Ishikawa (cell line): ENCODE data around the gene SEC24D.

ENCODE experiments used
- CEBPB ChIP-seq: IDR thresholded peaks from 2 replicates; pipeline ENCODE4 v1.6.1; 2012
- CREB1 ChIP-seq: IDR thresholded peaks from 2 replicates; pipeline ENCODE4 v1.6.1; 2012; ENCODE audit warnings: low read depth
- EGR1 ChIP-seq: IDR thresholded peaks from 2 replicates; pipeline ENCODE4 v1.6.1; 2012
- EP300 ChIP-seq: IDR thresholded peaks from 2 replicates; pipeline ENCODE4 v1.6.1; 2012; ENCODE audit warnings: borderline replicate concordance
- FOXM1 ChIP-seq: IDR thresholded peaks from 2 replicates; pipeline ENCODE4 v1.6.1; 2012; ENCODE audit warnings: low read depth, borderline replicate concordance
- NFIC ChIP-seq: IDR thresholded peaks from 2 replicates; pipeline ENCODE4 v1.6.1; 2012
- RAD21 ChIP-seq: IDR thresholded peaks from 2 replicates; pipeline ENCODE4 v1.6.1; 2012; ENCODE audit warnings: low read depth
- TAF1 ChIP-seq: IDR thresholded peaks from 2 replicates; pipeline ENCODE4 v1.6.1; 2012; ENCODE audit warnings: low read depth, mild to moderate bottlenecking
- TCF12 ChIP-seq: IDR thresholded peaks from 2 replicates; pipeline ENCODE4 v1.6.1; 2012; ENCODE audit warnings: low read depth
- TEAD4 ChIP-seq: IDR thresholded peaks from 2 replicates; pipeline ENCODE4 v1.6.1; 2012
- YY1 ChIP-seq: IDR thresholded peaks from 2 replicates; pipeline ENCODE4 v1.6.1; 2012; ENCODE audit warnings: low read depth
- ZBTB7A ChIP-seq: IDR thresholded peaks from 2 replicates; pipeline ENCODE4 v1.6.1; 2012; ENCODE audit warnings: low read depth
- TF ChIP-seq, protein P1 (sequence below): IDR thresholded peaks from 2 replicates; pipeline ENCODE4 v1.6.1; 2012
- TF ChIP-seq, protein P2 (sequence below): IDR thresholded peaks from 2 replicates; pipeline ENCODE4 v1.6.1; 2012
- TF ChIP-seq, protein P3 (sequence below): IDR thresholded peaks from 2 replicates; pipeline ENCODE4 v1.6.1; 2012; ENCODE audit warnings: low read depth, mild to moderate bottlenecking

The SEC24D gene

DNA sequence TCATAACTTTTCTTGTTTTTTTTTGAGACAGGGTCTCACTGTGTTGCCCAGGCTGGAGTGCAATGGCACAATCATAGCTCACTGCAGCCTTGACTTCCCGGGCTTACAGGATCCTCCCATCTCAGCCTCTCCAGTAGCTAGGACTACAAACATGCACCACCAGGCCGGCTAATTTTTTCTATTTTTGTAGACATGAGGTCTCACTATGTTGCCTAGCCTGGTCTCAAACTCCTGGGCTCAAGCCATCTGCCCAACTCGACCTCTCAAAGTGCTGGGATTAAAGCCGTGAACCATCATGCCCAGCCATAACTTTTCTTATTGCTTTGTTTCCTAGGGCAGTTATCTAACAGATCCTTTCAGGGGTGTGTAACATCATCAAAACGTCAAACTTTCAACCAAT is 11.8 kb downstream of the SEC24D start:
- TF ChIP-seq CEBPB (no peak), EGR1 (no peak), ZBTB7A (no peak), FOXM1 (no peak), TAF1 (no peak), TCF12 (no peak), RAD21 (no peak), EP300 (no peak), CREB1 (no peak), NFIC (no peak)
- TF ChIP-seq, protein P1, sequence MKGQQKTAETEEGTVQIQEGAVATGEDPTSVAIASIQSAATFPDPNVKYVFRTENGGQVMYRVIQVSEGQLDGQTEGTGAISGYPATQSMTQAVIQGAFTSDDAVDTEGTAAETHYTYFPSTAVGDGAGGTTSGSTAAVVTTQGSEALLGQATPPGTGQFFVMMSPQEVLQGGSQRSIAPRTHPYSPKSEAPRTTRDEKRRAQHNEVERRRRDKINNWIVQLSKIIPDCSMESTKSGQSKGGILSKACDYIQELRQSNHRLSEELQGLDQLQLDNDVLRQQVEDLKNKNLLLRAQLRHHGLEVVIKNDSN = no peak

DNA sequence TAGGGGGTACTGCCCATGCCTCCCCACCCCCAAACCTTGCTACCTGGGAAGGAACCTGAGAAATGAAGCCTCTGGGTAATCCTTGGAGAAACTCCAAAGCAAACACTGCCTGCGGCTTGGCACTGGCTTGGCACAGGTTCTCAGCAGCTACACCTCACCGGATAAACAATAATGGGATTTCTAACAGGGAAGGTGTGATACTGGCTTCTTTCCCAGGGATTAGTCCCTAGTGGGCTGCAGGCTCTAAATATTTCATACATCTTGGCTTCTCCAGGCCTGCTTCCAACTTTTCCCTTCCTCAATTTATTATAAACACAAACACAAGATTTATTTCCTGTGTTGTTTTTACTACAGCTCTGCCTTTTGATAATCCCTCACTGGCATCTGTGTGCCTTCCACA is 12.5 kb downstream of the SEC24D start:
- peak; percentile 50 for TF ChIP-seq TEAD4
- peak; percentile 100 for TF ChIP-seq NFIC
- TF ChIP-seq YY1 = no peak
- no peak for TF ChIP-seq CREB1
- no peak for TF ChIP-seq RAD21
- TF ChIP-seq EP300 = peak; percentile 54; the same call in 1 of the 2 replicates
- peak; percentile 84 for TF ChIP-seq TCF12

DNA sequence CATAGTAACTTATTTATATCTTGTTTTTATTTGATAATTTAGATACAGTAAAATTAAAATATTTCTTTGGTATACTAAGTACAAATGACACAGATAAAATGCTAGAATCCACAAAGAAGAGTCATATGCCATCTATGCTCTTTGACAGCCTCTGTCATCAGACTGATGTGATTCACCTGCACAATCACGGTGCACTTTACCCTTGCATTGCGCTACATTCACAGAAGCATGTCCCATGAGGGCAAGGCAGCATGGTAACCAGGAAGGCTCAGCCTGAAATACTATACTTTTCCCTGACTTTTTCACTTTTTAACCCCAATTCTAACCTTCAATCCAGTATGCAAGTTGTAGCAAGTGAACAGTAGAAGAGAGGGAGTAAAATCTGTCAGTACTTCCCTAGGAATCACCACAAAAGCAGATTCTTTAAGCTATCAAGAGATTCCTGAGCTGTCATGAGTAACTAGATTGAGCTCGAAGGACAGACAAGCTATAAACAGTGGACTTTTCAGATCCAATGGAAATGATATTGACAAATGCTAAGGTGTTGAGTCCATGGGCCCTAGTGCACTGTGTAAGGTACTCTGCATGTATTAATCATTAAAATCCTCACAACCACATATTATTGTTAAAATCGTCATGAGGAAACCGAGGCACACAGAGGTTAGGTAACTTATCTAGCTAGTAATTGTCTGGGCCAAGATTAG is 14.2 kb downstream of the SEC24D start:
- no peak for TF ChIP-seq YY1
- TF ChIP-seq TAF1 = no peak
- no peak for TF ChIP-seq EP300

DNA sequence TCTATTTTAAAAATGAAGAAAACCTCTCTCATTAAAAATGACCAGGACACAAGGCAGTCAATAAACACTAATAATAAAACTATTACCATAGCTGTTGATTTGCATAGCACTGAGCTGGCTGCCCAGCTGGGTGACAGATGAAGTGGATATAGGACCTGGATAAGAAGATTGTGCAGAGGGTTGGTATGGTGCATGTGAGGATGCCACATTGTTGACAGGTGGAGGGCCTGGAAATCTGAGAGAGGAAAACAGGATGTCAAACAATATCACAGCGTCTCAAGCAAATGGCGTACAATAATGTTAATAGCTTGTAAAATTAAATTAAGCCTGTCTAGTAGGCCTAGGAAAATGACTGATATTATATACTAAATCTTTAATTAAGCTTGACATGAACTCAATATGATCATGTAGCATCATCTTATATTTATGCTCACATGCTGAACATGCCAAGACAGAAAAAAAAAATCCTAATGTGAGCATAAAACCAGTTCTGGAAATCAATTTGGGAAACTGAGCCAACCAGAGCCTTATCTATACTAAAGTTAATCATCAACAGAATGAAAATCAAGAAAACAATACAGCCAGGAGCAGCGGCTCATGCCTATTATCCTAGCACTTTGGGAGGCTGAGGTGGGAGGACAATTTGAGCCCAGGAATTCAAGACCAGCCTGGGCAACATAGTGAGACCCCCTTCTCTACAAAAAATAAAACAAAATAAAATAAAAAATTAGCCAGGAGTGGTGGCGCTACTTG is 18.6 kb downstream of the SEC24D start:
- TF ChIP-seq, protein P2, sequence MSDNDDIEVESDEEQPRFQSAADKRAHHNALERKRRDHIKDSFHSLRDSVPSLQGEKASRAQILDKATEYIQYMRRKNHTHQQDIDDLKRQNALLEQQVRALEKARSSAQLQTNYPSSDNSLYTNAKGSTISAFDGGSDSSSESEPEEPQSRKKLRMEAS = no peak
- TF ChIP-seq, protein P3, sequence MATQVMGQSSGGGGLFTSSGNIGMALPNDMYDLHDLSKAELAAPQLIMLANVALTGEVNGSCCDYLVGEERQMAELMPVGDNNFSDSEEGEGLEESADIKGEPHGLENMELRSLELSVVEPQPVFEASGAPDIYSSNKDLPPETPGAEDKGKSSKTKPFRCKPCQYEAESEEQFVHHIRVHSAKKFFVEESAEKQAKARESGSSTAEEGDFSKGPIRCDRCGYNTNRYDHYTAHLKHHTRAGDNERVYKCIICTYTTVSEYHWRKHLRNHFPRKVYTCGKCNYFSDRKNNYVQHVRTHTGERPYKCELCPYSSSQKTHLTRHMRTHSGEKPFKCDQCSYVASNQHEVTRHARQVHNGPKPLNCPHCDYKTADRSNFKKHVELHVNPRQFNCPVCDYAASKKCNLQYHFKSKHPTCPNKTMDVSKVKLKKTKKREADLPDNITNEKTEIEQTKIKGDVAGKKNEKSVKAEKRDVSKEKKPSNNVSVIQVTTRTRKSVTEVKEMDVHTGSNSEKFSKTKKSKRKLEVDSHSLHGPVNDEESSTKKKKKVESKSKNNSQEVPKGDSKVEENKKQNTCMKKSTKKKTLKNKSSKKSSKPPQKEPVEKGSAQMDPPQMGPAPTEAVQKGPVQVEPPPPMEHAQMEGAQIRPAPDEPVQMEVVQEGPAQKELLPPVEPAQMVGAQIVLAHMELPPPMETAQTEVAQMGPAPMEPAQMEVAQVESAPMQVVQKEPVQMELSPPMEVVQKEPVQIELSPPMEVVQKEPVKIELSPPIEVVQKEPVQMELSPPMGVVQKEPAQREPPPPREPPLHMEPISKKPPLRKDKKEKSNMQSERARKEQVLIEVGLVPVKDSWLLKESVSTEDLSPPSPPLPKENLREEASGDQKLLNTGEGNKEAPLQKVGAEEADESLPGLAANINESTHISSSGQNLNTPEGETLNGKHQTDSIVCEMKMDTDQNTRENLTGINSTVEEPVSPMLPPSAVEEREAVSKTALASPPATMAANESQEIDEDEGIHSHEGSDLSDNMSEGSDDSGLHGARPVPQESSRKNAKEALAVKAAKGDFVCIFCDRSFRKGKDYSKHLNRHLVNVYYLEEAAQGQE = no peak
- TF ChIP-seq FOXM1 = no peak
- no peak for TF ChIP-seq TAF1
- TF ChIP-seq CEBPB = no peak
- no peak for TF ChIP-seq YY1
- no peak for TF ChIP-seq EGR1
- no peak for TF ChIP-seq ZBTB7A
- TF ChIP-seq EP300 = no peak
- no peak for TF ChIP-seq CREB1
- no peak for TF ChIP-seq NFIC
- TF ChIP-seq TCF12 = no peak
- no peak for TF ChIP-seq TEAD4
- TF ChIP-seq, protein P1 = no peak
- no peak for TF ChIP-seq RAD21

DNA sequence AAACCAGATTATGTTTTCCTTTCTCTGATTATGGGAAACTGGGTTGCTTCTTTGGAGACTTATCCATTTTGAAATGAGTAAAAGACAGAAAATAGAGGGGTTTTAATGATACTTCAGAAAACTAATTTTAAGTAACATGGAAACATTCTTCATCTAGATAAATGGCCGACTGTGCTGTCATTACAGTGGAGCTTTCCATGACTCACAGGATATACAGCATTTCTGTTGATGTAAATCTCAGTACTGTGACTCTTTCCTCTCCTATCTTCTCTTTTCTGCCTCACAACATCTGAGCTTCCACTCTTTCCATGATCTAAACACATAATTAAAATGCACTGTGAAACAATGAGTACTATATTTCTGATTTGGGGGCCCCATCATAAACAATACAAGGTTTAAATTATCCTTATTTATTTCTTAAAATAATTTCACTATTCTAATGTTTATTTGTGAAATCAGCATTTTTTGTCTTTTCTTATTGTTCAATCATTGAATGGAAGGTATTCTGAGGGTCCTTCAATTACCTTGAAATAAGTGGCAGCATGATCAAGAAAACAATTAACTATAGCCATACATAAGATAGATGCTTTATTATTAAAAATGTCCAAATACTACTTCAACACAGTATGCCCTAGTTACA is 19.3 kb downstream of the SEC24D start:
- TF ChIP-seq EP300 = no peak
- TF ChIP-seq, protein P2 = no peak
- TF ChIP-seq TAF1 = no peak
- TF ChIP-seq TCF12 = no peak
- no peak for TF ChIP-seq ZBTB7A

DNA sequence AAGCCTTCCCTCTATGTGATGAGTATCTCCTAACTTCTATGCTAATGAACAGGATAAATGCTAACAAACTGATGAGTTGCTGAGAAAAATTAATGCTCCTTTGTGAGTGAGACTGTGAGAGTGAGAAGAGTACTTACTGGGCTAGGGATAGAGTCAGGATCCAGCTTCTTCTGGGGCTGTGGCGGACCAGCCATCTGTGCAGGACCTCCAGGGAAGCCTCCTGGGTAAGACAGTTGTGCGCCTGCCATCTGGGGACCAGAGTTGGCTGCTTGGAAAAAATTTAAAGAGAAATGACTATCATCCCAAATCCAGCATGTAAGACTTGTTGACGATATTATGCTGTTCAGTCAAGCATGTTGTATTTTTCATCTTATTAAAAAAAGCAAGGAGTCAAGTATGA is 21.0 kb downstream of the SEC24D start:
- TF ChIP-seq, protein P3 = no peak
- TF ChIP-seq ZBTB7A (no peak), EGR1 (no peak), FOXM1 (no peak), TEAD4 (no peak), CEBPB (no peak), TAF1 (no peak), RAD21 (no peak), TCF12 (no peak), CREB1 (no peak), YY1 (no peak)
- TF ChIP-seq, protein P2 = no peak
- TF ChIP-seq, protein P1 = no peak
